Measurements from ENCODE around the gene KDM3B.
"Not testable (repeated sequence)": the region's sequence is repeated elsewhere in the genome, so short reads cannot be mapped to it uniquely, and the experiment has no call there.

KDM3B gene, protein sequence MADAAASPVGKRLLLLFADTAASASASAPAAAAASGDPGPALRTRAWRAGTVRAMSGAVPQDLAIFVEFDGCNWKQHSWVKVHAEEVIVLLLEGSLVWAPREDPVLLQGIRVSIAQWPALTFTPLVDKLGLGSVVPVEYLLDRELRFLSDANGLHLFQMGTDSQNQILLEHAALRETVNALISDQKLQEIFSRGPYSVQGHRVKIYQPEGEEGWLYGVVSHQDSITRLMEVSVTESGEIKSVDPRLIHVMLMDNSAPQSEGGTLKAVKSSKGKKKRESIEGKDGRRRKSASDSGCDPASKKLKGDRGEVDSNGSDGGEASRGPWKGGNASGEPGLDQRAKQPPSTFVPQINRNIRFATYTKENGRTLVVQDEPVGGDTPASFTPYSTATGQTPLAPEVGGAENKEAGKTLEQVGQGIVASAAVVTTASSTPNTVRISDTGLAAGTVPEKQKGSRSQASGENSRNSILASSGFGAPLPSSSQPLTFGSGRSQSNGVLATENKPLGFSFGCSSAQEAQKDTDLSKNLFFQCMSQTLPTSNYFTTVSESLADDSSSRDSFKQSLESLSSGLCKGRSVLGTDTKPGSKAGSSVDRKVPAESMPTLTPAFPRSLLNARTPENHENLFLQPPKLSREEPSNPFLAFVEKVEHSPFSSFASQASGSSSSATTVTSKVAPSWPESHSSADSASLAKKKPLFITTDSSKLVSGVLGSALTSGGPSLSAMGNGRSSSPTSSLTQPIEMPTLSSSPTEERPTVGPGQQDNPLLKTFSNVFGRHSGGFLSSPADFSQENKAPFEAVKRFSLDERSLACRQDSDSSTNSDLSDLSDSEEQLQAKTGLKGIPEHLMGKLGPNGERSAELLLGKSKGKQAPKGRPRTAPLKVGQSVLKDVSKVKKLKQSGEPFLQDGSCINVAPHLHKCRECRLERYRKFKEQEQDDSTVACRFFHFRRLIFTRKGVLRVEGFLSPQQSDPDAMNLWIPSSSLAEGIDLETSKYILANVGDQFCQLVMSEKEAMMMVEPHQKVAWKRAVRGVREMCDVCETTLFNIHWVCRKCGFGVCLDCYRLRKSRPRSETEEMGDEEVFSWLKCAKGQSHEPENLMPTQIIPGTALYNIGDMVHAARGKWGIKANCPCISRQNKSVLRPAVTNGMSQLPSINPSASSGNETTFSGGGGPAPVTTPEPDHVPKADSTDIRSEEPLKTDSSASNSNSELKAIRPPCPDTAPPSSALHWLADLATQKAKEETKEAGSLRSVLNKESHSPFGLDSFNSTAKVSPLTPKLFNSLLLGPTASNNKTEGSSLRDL (N-terminal part only)

GRCh38 chr5:138352071-138352721, at the start of gene KDM3B:
Gene KDM3B, plus strand, starts transcription at chr5:138352685. Its CDS starts 111 bp downstream, at chr5:138352796.
- peak; percentile 97 for DNase-seq (ENCODE audit: low spot score)

DNA sequence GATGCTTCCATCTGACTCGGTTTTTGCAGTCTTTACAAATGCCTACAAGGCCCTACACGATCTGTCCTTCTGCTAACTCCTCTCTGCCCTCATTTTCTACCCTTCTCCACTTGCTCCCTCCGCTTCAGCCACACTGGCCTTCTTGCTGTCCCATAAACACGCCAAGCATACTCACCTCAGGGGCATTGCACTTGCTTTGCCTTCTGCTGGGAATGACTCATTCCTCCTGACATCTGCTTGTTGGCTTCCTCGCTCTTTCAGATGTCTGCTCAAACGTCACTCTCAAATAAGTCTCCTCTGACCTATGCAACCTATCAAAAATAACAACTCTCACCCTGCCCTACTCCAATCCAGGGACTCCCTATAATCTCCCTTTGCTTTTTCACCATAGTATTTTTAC, 49.1 kb upstream of the KDM3B start:
- peak; percentile 27 for DNase-seq (ENCODE audit: low spot score)

DNA sequence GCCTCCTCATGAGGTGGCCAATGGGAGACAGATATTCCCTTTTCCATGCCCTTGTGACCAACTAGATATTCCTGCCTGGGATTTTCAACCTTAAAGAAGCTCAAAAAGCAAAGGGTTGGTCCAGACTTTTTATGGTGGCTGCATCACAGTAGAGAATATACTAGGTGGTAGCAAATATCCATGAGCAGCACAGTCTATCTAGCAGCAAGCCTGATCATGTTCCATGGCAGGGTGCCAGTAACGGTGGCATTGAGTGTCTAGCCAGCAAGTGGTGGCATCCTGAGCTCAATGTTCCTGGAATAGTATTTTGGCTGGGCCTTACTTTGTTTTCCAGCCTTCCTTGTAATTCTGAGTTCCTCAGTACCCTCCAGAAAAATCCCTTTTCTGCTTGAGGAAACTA, 46.7 kb upstream of the KDM3B start:
- DNase-seq (ENCODE audit: low spot score), result no peak

DNA sequence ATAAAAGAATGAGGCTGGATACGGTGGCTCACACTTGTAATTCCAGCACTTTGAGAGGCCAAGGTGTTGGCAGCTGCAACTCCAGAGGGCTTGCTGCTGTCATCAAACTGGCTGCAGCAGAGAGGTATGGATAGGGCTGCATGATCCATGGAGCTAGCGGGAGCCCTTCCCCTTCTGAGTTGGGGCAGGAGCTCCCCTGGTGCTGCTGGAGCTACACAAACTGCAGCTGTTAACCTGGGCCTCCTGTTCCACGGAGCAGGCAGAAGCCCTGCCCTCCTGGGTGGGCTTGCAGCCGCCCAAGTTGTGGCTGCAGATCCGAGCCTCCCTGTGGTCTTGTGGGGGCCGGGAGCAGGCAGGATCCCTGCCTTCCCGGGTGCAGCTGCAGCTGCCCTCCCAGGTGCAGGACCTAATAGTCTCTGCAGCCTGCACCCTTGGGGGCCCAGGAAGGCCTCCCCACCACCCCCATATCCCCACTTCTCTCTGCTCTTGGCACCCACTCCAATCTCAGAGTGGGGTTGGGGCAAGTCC, 36.7 kb upstream of the KDM3B start:
- DNase-seq (ENCODE audit: low spot score), result no peak

DNA sequence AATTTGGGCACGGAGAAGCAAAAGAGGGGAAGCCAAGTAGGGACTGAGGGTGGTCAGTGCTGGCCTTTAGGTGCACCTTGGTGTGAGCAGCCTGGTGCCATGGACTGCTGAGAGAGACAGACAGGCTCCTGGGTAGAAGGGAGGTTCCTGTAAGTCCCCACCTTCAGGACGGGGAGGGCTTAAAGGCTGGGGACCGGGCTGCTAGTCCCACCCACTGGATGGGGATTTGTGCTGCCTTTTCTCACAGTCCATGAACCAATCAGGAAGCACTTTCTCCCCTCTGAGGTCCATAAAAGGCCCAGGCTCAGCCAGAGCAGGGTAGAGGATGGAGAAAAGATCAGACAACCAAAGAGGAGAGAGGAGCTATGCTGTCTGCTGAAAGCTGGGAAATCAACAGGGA, 36.1 kb upstream of the KDM3B start:
- no peak for DNase-seq (ENCODE audit: low spot score)

DNA sequence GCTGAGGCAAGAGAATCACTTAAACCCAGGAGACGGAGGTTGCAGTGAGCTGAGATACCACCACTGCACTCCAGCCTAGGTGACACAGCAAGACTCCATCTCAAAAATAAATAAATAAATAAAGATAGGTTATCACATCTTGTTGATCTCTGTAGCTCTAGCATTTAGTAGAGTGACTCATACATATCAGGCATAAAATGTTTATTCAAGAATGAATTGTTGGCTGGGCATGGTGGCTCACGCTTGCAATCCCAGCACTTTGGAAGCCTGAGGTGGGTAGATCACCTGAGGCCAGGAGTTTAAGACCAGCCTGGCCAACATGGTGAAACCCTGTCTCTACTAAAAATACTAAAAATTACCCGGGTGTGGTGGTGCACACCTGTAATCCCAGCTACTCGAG, 34.3 kb upstream of the KDM3B start:
- DNase-seq (ENCODE audit: low spot score), result not testable (repeated sequence)

DNA sequence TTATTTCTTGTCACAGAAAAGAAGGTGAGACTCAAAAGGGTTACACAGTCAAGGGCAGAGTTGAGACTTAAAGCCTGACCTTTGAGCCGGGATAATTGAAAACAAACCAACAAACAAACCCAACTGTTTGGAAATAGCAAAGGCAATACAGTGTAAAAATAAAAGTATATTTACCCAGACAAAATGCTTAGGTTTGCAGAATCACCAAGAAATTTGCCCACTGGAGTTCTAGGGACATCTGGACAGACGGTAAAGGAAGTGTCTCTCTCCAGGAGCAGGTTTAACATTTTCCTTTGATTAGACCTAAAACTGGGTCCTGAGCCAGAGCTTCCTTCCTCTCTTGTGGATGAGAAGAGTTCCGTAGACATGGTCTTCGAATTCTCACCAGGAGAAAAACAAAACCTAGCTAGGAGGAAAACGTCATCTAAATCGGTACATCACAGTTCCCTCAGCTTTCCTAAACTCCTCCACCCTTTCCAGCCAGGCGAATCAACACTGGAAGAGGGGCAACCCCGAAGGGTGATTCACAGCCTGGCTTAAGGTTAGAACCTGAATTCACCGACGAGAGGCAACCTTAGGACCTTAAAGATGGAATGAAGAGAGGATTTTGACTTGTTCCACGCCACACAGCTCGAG, 21.6 kb upstream of the KDM3B start:
- no peak for DNase-seq (ENCODE audit: low spot score)

- DNase-seq (ENCODE audit: low spot score), result peak; percentile 98
Observed at GRCh38 chr5:138331449-138332368, 20.8 kb upstream of the KDM3B start, which contains the start of gene CDC25C. Gene CDC25C, minus strand, starts transcription at chr5:138331804. Its CDS starts 624 bp downstream, at chr5:138331180.

DNA sequence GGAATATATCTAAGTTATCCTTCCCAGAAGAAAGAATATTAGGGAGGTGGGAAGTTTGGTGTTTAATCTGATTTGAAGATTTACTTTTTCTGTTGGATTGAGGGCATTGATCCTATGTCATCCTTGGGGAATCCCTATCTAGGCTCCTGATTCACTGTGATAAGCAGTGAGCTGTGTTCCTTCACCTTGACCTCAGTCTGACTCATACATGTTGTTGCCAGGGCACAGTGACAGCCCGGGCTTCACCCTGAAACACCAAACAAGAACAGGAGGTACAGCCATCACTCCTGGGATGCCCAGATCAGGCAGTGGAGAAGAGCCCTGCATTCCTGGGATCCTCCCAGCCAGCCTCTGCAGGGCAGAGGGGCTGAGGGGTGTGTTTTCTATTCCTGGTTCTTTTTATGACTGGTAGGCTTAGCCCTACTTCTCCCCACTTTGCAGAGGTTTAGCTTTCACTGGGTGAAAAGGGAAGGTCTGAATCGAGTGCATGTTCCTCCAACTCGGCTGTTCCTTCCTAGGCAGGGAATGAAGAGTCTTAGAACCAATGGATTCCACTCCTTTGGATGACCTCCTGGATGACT, 17.5 kb upstream of the KDM3B start:
- DNase-seq (ENCODE audit: low spot score), result no peak

GRCh38 chr5:138336952-138337684, 15.4 kb upstream of the KDM3B start:
- peak; percentile 85 for DNase-seq (ENCODE audit: low spot score)

- peak; percentile 92 for DNase-seq (ENCODE audit: low spot score)
Observed at GRCh38 chr5:138337685-138338410, 14.6 kb upstream of the KDM3B start, which contains the start of gene FAM53C. Gene FAM53C, plus strand, starts transcription at chr5:138338266. Its CDS starts 3,070 bp downstream, at chr5:138341336.

GRCh38 chr5:138338411-138339090, 13.9 kb upstream of the KDM3B start:
- DNase-seq (ENCODE audit: low spot score), result no peak

DNA sequence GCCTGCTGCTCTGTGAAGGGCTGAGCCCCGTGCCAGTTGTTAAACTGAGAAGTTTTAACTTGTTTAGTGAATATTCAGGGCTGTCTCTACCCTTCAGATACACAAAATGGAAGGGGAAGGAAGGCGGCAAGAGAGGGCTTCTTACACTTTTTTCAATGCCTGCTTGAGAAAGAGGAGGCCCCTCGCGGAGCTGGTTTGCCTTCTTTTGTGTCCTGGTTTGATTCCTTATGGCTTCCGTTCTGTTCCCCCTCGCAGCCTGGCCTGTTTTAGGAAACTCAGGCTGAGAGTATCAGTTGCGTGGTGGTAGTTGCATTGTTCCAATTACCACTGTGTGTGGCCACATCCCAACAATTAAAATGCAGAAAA, 13.4 kb upstream of the KDM3B start:
- DNase-seq (ENCODE audit: low spot score), result peak; percentile 23

DNA sequence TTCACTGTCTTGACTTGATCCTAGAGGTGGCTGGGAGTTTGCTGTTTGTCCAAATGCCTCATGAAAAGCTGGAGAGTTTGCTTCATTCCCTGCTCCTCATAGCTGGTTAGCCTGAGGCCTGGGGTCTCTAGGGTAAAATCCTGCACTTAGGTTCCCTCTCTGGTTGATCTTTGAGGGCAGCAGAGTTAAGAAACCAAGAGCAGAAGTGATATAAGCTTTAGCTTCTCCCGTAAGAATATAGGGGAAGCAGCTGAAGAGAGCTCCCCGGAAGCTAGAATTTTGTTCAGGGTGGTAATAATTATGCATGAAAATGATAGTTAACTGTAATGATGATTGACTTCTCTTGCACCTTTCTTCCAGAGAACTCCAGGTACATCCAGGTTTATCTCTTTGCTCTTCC, 13.0 kb upstream of the KDM3B start:
- no peak for DNase-seq (ENCODE audit: low spot score)

DNA sequence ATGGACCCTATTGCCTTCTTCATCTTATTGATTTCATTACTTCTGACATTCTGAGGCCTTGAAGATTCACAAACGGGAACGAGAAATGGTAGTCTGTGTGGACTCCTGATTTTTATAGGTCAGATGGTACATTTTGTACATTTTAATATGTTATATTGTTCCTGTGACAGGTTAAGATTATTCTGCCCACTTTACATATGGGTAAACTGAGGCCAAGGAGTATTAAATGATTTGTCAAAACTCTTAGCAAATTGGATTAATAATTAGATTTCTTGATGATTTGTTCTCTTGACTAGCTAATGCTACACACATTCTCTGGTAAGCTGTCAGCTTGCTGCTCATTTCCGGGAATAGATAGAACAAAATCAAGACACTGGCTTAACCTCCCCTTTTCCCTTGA, 12.5 kb upstream of the KDM3B start:
- no peak for DNase-seq (ENCODE audit: low spot score)

- no peak for DNase-seq (ENCODE audit: low spot score)
Observed at GRCh38 chr5:138344887-138345622, 7.4 kb upstream of the KDM3B start.

- DNase-seq (ENCODE audit: low spot score), result no peak
Observed at GRCh38 chr5:138346889-138347288, 5.6 kb upstream of the KDM3B start.

Data from GM03348 (cell line).